Posterior vena cava (tissue), 2 donors: ENCODE data around the gene TTC34. TPM values are rescaled to one million over a fixed set of nuclear protein-coding genes. Genes with fewer than 3 reads are reported as not detected.

Experiments
- DNase-seq: peaks from one replicate; pipeline ENCODE4 v3.0.0-alpha.2; 2020; ENCODE audit warnings: low spot score
- intact Hi-C, 2 donors: fragments of 100-400 bp; cut with DNase I; formaldehyde crosslinking; loops; one replicate each; pipeline versions ENCODE4 v1.14.1 to v1.14.2; 2022 to 2023
- total RNA-seq, 2 donors: library from RNA; stranded (reverse); fragmentation: NEBNext Ultra II Directional; extraction: Animal tissue kit (Norgen Biotek cat#: 25700); gene quantifications; one replicate each; pipeline ENCODE4 v1.2.1, GENCODE V29; 2021
- donor health status: DM: yes; HTN: yes; CAD: no.
- donor health status: DM: yes; HTN: yes; CAD: no.

TTC34 gene
- total RNA-seq, 2 donors from 2014 or later: 0.24 to 0.46 TPM

DNA sequence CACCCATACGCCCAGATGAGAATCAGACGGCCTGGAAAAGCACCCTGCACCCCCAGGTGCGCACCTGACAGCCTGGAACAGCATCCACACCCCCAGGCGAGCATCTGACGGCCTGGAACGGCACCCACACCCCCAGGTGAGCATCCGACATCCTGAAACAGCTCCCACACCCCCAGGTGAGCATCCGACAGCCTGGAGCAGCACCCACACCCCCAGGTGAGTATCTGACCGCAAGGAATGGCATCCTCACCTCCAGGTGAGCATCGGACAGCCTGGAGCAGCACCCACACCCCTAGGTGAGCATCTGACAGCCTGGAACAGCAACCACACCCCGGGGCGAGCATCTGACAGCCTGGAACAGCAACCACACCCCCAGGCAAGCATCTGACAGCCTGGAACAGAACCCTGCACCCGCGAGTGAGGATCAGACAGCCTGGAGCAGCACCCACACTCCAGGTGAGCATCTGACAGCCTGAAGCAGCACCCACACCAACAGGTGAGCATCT is 147.0 kb downstream of the TTC34 start:
- peak; percentile 91 for DNase-seq
- intact Hi-C loops: loop anchor here in 1 of 2 donors (5.0 to 10.0 kb wide), 2 partner anchors 190 to 1553 kb away; no protein-coding TSS in a partner anchor

DNA sequence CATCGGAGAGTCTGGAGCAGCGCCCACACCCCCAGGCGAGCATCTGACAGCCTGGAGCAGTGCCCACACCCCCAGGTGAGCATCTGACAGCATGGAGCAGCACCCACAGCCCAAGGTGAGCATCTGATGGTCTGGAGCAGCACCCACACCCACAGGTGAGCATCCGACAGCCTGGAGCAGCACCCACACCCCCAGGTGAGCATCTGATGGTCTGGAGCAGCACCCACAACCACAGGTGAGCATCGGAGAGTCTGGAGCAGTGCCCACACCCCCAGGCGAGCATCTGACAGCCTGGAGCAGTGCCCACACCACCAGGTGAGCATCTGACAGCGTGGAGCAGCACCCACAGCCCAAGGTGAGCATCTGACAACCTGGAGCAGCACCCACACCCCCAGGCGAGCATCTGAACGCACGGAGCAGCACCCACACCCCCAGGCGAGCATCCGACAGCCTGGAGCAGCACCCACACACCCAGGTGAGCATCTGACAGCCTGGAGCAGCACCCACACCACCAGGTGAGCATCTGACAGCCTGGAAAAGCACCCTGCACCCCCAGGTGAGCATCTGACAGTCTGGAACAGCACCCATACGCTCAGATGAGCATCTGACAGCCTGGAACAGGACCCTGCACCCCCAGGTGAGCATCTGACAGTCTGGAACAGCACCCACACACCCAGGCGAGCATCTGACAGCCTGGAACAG is 147.6 kb downstream of the TTC34 start:
- DNase-seq: peak; percentile 96
- intact Hi-C loops: loop anchor here in 1 of 2 donors (5.0 to 10.0 kb wide), 2 partner anchors 189 to 1553 kb away; no protein-coding TSS in a partner anchor

DNA sequence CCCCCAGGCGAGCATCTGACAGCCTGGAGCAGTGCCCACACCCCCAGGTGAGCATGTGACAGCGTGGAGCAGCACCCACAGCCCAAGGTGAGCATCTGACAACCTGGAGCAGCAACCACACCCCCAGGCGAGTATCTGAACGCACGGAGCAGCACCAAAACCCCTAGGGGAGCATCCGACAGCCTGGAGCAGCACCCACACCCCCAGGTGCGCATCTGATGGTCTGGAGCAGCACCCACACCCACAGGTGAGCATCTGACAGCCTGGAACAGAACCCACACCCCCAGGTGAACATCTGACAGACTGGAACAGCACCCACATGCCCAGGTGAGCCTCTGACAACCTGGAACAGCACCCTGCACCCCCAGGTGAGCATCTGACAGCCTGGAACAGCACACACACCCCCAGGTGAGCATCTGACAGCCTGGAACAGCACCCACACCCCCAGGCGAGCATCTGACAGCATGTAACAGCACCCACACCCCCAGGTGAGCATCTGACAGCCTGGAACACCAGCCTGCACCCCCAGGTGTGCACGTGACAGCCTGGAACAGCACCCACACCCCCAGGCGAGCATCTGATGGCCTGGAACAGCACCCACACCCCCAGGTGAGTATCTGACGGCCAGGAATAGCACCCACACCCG is 148.4 kb downstream of the TTC34 start:
- intact Hi-C loops: loop anchor here in 1 of 2 donors (5.0 to 10.0 kb wide), 2 partner anchors 188 to 1554 kb away; no protein-coding TSS in a partner anchor
- peak; percentile 93 for DNase-seq

DNA sequence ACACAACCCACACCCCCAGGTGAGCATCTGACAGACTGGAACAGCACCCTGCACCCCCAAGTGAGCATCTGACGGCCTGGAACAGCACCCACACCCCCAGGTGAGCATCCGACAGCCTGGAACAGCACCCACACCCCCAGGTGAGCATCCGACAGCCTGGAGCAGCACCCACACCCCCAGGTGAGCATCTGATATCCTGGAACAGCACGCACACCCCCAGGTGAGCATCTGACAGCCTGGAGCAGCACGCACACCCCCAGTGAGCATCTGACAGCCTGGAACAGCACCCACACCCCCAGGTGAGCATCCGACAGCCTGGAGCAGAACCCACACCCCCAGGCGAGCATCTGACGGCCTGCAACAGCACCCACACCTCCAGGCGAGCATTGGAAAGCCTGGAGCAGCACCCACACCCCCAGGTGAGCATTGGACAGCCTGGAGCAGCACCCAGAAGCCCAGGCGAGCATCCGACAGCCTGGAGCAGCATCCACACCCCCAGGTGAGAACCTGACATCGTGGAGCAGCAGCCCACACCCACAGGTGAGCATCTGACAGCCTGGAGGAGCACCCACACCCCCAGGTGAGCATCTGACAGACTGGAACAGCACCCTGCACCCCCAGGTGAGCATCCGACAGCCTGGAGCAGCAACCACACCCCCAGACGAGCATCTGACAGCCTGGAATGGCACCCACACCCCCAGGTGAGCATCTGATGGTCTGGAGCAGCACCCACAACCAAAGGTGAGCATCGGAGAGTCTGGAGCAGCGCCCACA is 149.2 kb downstream of the TTC34 start:
- intact Hi-C loops: loop anchor here in 1 of 2 donors (5.0 to 10.0 kb wide), 2 partner anchors 188 to 1555 kb away; no protein-coding TSS in a partner anchor
- peak; percentile 84 for DNase-seq

DNA sequence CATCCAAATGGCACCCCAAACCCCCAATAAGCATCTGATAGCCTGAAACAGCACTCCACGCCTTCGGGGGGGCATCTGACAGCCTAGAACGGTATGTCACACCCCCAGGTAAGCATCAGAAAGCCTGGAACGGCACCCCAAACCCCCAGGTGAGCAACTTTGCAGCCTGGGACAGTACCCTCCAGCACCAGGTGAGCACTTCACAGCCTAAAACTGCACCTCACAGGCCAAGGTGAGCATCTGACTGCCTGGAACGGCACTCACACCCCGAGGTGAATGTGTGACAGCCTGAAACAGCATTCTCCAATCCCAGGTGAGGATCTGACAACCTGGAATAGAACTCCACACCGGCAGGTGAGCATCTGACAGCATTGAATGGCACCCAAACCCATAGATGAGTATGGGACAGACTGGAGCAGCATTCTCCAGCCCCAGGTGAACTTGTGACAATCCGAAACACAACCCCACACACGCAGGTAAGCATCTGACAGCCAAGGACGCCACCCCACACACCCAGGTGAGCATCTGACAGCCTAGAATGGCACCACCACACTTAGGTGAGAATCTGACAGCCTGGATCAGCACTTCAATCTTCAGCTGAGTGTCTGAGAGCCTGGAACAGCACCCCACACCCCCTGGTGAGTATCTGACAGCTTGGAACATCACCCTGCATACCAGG is 150.4 kb downstream of the TTC34 start:
- intact Hi-C loops: loop anchor here in 1 of 2 donors (5.0 to 10.0 kb wide), 2 partner anchors 186 to 1556 kb away; no protein-coding TSS in a partner anchor
- peak; percentile 35 for DNase-seq

DNA sequence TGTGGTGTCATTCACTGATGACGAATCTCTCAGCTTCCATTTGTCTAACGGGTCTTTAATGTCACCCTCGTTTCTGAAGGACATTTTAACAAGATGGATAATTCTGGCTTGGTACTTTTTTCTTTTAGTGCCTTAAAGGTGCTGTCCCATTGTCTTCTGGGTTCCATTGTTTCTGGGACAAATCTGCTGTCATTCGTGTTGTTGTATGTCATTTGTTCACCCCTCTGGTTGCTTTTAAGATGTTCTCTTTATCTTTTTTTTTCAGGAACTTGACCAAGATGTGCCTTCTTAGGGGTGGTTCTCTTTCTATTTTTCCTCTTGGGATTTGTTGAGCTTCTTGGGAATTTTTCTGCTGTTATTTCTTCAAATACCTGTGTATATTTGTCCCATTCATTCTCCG is 154.7 kb downstream of the TTC34 start:
- intact Hi-C loops: loop anchor here in 1 of 2 donors (10.0 kb wide), 1 partner anchor 832 kb away; no protein-coding TSS in a partner anchor
- DNase-seq: no peak

DNA sequence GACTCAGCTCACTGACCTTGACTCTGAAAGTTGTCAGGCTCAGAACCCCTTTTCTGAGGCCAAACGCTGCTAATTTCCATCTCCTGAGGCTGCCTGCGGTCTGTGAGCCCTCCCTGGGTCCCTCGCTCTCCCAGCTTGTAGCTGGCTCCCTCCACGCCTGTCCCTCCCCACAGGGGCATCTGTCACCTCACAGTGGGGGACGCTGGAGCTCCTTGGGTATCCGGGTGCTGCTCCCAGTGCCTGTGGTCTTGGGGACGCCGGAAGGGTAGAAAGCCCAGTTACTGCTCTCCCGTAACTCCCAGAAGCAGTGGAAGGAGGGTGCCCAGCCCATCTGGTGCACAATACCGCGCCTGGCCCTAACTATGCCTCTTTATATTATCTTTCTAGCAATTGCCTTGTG is 155.7 kb downstream of the TTC34 start:
- intact Hi-C loops: loop anchor here in 1 of 2 donors (10.0 kb wide), 1 partner anchor 831 kb away; no protein-coding TSS in a partner anchor
- DNase-seq: peak; percentile 71

DNA sequence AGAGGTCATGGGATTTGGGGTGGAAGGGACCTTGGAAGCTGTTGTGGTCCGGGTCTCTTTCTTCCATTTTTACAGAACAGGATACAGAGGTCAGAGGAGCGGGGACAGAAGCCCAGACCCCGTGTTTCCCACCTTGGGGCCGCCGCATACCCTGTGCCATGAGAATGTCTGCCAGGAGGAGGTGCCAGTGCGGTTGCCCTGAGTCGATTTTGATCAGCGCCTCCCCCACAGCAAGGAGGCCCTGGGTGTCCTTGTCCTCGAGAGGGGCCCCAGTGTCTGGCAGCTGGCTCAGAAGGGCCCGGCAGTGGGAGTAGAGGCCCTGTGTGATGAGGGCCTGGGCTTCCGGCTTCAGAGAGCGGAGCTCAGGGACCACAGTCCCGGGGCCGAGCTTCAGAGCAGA is 156.3 kb downstream of the TTC34 start:
- peak; percentile 53 for DNase-seq
- intact Hi-C loops: loop anchor here in 1 of 2 donors (10.0 kb wide), 1 partner anchor 830 kb away; no protein-coding TSS in a partner anchor

DNA sequence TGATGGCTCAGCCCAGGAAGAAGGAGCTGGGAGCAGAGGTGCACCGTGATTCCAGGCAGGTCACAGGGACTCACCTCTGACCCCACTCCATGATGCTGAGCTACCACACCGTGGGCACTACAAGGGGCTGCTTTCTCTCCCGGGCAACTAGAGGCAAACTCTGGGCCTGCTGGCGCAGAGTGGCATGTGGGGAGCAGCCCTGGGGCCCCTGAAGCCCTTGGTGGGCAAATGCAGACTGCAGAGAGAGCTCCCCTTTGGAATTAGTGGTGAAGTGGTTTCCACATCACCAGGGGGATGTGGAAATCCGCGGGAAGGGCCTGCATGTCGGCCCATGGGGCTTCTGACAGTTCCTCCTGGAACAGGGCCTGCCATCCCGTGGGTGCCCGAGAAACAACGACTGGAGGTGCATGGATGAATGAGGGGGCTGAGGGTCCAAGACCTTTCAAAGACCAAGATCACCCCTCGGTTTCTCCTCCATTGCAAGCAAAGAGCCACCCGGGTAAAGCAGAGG is 156.8 kb downstream of the TTC34 start:
- DNase-seq: peak; percentile 62
- intact Hi-C loops: loop anchor here in 1 of 2 donors (10.0 kb wide), 1 partner anchor 830 kb away; no protein-coding TSS in a partner anchor

DNA sequence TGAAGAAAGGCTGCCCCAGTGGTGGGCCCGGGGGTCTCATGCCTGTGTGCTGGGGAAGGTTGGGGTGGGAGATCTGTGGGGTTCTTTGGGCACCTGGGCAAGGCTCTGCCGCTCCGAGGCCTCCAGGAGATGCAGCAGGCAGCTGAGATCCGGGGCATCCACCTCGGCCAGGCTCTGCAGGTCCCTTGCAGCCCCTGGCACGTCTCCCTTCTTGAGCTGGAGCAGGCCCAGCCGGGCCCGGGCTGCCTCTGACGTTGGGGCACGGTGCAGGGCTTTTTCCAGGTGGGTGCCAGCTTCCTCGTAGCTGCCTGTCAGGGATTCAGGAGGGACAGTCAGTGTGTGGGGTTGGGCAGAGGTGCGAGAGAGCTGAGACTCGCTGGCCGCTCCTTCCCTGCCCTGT is 157.3 kb downstream of the TTC34 start:
- intact Hi-C loops: loop anchor here in 1 of 2 donors (10.0 kb wide), 1 partner anchor 829 kb away; no protein-coding TSS in a partner anchor
- peak; percentile 79 for DNase-seq

DNA sequence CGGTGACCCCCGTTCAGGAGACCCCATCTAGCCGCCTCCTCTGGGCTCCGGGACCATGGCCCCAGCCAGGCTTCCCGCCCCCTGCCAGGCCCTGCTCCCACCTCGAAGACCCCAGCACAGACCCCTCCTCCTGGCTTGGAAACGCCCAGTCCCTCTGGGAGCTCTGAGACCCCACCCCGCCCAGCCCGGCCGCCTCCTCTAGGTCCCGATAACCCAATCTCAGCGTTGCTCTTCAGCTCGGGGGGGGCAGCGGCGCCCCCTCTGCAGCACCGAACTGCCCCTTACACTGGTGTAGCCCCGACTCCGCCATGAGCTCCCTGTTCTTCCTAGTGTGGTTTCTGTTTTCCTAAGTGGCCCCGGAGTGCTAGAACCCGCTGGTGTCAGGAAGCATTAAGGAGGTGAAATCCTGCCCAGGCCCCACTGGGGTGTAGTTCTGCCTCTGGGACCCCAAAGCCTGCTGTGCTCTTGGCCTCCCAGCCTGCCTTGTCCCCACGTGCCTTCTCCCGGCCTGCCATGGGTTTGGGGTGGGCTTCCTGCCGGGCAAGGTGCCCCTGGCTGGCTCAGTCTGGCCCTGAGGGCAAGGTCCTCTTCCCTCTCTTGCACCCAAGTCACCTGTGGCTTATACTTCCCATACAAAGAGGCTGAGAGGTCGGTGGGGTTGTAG is 157.9 kb downstream of the TTC34 start:
- intact Hi-C loops: loop anchor here in 1 of 2 donors (10.0 kb wide), 1 partner anchor 829 kb away; no protein-coding TSS in a partner anchor

DNA sequence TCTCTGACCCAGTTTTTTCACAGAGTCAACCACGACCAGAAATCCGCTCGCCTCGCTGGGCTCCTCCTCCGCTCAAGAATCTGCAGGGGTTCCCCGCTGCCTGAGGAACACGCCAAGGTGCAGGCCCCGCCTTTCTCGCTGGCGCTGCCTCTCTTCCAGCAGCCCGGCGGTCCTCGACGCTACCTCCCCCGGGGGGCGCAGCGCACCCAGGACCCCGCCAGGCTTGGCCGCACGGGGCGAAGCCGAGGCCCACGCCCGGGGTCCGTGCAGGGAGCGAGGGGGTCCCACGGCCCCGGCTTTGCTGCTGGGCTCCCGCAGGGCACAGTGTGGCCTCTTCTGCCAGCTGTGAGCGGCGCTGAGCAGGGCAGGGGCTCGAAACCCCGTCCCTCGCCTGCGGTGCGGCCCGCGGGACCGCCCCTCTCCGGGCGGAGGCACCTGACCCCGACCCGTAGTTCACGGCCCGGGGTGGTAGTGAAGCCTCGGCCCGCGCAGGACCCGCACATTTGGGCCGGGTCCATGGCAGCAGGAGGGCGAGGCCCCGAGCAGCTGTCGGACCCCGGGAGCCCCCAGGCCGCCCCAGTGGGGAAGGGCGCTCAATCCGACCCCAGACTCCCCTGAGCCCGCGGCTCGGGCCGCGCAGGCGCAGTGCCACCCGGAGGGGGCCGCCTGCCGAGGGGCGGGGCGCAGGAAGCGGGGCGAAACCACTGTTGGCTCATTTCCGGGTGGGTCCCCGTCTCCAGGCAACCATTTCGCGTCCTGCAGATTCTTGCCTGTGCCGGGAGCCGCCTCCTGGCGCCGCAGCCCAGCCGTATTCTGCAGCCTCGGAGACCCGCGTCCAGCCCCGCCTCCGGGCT is 158.7 kb downstream of the TTC34 start:
- DNase-seq: peak; percentile 97
- intact Hi-C loops: loop anchor here in 1 of 2 donors (10.0 kb wide), 1 partner anchor 828 kb away; no protein-coding TSS in a partner anchor

More for the DNA sequence above, 157.9 kb downstream of the TTC34 start:
- DNase-seq: peak; percentile 55

DNA sequence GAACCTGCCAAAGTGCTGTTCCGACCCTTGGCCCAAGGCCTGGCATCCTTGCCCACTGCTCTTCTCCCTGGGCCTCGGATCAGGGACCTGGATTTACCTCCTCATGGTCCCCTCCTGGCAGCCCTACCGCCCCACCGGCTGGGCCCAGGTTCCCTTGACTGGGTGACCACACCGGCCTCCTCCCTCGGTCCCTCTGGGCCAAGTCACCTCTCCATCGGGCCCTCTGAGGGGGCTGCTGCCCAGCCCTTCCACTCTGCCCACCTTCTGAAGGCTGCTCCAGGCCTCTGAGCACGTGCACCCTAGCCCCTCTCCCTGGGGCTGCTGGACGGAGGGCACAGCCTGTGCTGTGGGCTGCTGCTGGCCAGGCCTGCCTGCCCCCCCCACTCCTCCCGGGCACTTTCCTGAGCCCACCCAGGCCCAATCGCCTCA is 159.3 kb downstream of the TTC34 start:
- no peak for DNase-seq
- intact Hi-C loops: loop anchor here in 1 of 2 donors (10.0 kb wide), 1 partner anchor 827 kb away; no protein-coding TSS in a partner anchor

DNA sequence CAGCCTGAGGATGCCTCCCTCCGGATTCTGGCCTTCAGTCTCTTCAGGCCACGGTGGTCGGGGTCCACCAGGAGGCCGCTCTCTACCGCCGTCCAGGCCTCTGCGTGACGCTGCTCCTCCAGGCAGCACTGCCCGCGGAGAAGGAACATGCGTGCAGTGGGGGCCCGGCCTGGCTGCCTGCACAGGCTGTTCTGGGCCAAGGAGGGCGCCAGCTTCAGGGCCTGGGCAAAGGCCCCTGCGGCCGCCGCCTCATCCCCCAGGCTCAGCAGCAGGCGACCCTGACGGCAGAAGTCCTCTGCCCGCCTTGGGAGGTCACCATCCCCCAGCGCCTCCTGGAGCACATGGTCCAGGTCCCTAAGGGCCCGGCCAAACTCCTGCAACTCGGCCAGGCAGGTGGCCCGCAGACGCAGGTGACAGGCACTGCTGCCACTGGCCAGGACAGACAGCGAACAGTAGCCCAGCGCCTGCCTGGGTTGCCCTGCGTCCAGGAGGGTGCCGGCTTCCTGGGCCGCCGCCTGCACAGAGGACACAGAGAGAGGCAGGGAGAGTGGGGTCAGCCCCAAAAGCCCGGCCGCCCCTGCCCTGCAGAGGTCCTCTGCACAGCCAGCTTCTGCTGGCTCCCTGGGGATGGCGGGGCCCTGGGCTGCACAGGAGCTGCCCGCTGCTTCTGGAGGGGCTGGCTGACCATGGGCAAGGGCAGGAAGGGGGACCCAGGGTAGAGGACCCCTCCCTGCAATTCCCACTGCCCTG is 159.9 kb downstream of the TTC34 start:
- intact Hi-C loops: loop anchor here in 1 of 2 donors (10.0 kb wide), 1 partner anchor 827 kb away; no protein-coding TSS in a partner anchor
- peak; percentile 70 for DNase-seq

DNA sequence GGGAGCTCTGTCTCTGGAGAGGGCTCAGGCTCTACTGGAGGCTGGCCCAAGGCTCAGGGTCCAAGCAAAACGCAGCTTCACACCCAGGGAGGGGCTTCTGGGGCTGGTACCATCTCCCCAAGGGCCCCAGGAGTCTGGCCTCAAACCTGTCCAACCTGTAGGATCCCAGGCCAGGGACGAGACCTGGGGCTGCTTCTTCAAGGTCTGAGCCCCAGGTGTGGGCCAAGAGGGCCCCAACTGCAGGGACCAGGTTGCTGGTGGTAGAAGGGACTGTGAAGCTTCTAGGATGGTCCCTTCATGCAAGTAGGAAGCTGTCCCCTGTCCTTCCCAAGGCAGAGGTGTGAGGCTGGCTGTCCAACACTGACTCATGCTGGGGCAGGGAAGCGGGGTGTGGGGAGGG is 160.9 kb downstream of the TTC34 start:
- intact Hi-C loops: loop anchor here in 1 of 2 donors (10.0 kb wide), 1 partner anchor 826 kb away; no protein-coding TSS in a partner anchor
- DNase-seq: peak; percentile 58
